MM.1S (cell line): ENCODE measurements around the gene PSORS1C2.

Source experiments
- DNase-seq: peaks from one replicate; pipeline ENCODE4 v3.0.0-alpha.2; 2015
- H2AFZ ChIP-seq: fragments of 300-600 bp; sonication (generic); 2 replicates; pipeline ENCODE4 v1.6.0; 2016; ENCODE audit warnings: antibody characterized with exemption, low read length
- H3F3A ChIP-seq: fragments of 300-600 bp; sonication (generic); 2 replicates; pipeline ENCODE4 v1.6.1; 2016; ENCODE audit warnings: mild to moderate bottlenecking, antibody characterized with exemption, low read length, moderate library complexity, mixed read lengths; ENCODE audit not compliant: insufficient read depth
- H3K27ac ChIP-seq: fragments of 300-600 bp; sonication (generic); 2 replicates; pipeline ENCODE4 v1.5.1; 2016; ENCODE audit warnings: mild to moderate bottlenecking, low read length
- H3K27me3 ChIP-seq: fragments of 300-600 bp; sonication (generic); replicated peaks from 2 replicates; pipeline ENCODE4 v1.6.0; 2016; ENCODE audit warnings: low read length; ENCODE audit not compliant: insufficient read depth
- H3K36me3 ChIP-seq: fragments of 300-600 bp; sonication (generic); replicated peaks from 2 replicates; pipeline ENCODE4 v1.6.1; 2016; ENCODE audit warnings: mild to moderate bottlenecking, low read length, mixed read lengths; ENCODE audit not compliant: insufficient read depth
- H3K4me1 ChIP-seq: fragments of 300-600 bp; sonication (generic); 2 replicates; pipeline ENCODE4 v1.6.1; 2016; ENCODE audit warnings: low read length, mixed read lengths
- H3K4me2 ChIP-seq: fragments of 300-600 bp; sonication (generic); 2 replicates; pipeline ENCODE4 v1.6.0; 2016; ENCODE audit warnings: low read depth, low read length
- H3K4me3 ChIP-seq: fragments of 300-600 bp; sonication (generic); 2 replicates; pipeline ENCODE4 v1.5.1; 2016; ENCODE audit warnings: low read length, mixed read lengths
- H3K79me2 ChIP-seq: fragments of 300-600 bp; sonication (generic); 2 replicates; pipeline ENCODE4 v1.6.1; 2016; ENCODE audit warnings: mixed run types, low read length, mixed read lengths
- H3K9ac ChIP-seq: fragments of 300-600 bp; sonication (generic); 2 replicates; pipeline ENCODE4 v1.6.1; 2016; ENCODE audit warnings: low read length, mixed read lengths
- H3K9me2 ChIP-seq: fragments of 300-600 bp; sonication (generic); replicated peaks from 2 replicates; pipeline ENCODE4 v1.6.1; 2016; ENCODE audit warnings: mild to moderate bottlenecking, low read length, mixed read lengths; ENCODE audit not compliant: insufficient read depth
- H3K9me3 ChIP-seq: fragments of 300-600 bp; sonication (generic); replicated peaks from 2 replicates; pipeline ENCODE4 v1.6.1; 2016; ENCODE audit warnings: mild to moderate bottlenecking, low read length, mixed read lengths; ENCODE audit not compliant: insufficient read depth
- H4K20me1 ChIP-seq: fragments of 300-600 bp; sonication (generic); 2 replicates; pipeline ENCODE4 v1.6.1; 2016; ENCODE audit warnings: mild to moderate bottlenecking, low read length, moderate library complexity, mixed read lengths; ENCODE audit not compliant: insufficient read depth
- EZH2 ChIP-seq: fragments of 300-600 bp; sonication (generic); optimal IDR thresholded peaks from 2 replicates; pipeline ENCODE3; 2017; ENCODE audit warnings: low read depth, mild to moderate bottlenecking, antibody characterized with exemption, low read length, mixed read lengths
- EZH2phosphoT487 ChIP-seq: fragments of 300-600 bp; sonication (generic); IDR thresholded peaks from 2 replicates; pipeline ENCODE4 v1.6.1; 2018; ENCODE audit warnings: antibody characterized with exemption, low read length
- TF ChIP-seq, protein P1 (sequence below): fragments of 300-600 bp; sonication (generic); IDR thresholded peaks from 2 replicates; pipeline ENCODE4 v1.5.1; 2016; ENCODE audit warnings: antibody characterized with exemption, low read length, mixed read lengths

The PSORS1C2 gene

DNA sequence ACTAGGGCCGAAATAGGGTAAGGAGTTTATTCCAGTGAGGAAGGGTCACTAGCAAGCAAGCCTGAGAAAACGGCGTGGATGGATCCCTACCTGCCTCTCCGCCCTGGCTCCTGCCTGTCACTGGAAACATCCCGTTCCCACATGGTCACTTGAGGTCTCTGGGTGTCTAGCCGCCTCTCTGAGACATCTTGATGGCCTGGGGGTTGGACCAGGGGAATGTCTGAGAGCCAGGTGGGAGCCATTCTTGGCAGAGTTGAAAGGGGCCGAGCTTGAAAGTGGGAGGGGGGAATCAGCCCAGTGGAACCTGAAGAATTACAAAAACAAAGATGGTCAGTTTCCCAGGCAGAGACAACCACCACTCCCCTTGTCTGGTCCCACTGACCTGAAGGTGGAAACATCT is 17.8 kb upstream of the PSORS1C2 start:
- no peaks in the 10 kb centered on the region for H4K20me1 ChIP-seq
- no peaks in the 10 kb centered on the region for H3K27me3 ChIP-seq
- no peaks in the 10 kb centered on the region for H3K36me3 ChIP-seq
- H3K4me1 ChIP-seq: peaks cover 13% of the 10 kb centered on the region; the same call in 1 of the 2 replicates
- peaks cover 32% of the 10 kb centered on the region for H3K79me2 ChIP-seq
- no peaks in the 10 kb centered on the region for H3K9me2 ChIP-seq
- no peak overlapping the region for H3K4me3 ChIP-seq
- H3K4me2 ChIP-seq: no peak overlapping the region
- no peak for DNase-seq
- TF ChIP-seq, protein P1, sequence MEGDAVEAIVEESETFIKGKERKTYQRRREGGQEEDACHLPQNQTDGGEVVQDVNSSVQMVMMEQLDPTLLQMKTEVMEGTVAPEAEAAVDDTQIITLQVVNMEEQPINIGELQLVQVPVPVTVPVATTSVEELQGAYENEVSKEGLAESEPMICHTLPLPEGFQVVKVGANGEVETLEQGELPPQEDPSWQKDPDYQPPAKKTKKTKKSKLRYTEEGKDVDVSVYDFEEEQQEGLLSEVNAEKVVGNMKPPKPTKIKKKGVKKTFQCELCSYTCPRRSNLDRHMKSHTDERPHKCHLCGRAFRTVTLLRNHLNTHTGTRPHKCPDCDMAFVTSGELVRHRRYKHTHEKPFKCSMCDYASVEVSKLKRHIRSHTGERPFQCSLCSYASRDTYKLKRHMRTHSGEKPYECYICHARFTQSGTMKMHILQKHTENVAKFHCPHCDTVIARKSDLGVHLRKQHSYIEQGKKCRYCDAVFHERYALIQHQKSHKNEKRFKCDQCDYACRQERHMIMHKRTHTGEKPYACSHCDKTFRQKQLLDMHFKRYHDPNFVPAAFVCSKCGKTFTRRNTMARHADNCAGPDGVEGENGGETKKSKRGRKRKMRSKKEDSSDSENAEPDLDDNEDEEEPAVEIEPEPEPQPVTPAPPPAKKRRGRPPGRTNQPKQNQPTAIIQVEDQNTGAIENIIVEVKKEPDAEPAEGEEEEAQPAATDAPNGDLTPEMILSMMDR: no peak
- TF ChIP-seq EZH2phosphoT487 (no peak), EZH2 (no peak)
- H3F3A ChIP-seq: 0 out of 2 replicates have a peak, but pooled peaks cover 8% of the 10 kb centered on the region
- H3K9ac ChIP-seq: no peak overlapping the region
- no peak overlapping the region for H3K27ac ChIP-seq
- no peaks in the 10 kb centered on the region for H3K9me3 ChIP-seq
- no peak overlapping the region for H2AFZ ChIP-seq

- Histone ChIP-seq H3K27ac (no peak overlapping the region), H3K4me2 (no peak overlapping the region), H3K27me3 (no peaks in the 10 kb centered on the region), H2AFZ (no peak overlapping the region), H3K9ac (no peak overlapping the region), H3K36me3 (no peaks in the 10 kb centered on the region), H3K4me1 (peaks cover 5% of the 10 kb centered on the region; the same call in 1 of the 2 replicates), H4K20me1 (no peaks in the 10 kb centered on the region), H3F3A (0 out of 2 replicates have a peak, but pooled peaks cover 8% of the 10 kb centered on the region), H3K79me2 (peaks cover 10% of the 10 kb centered on the region), H3K4me3 (no peak overlapping the region), H3K9me3 (no peaks in the 10 kb centered on the region), H3K9me2 (no peaks in the 10 kb centered on the region)
- TF ChIP-seq, protein P1: no peak
- TF ChIP-seq EZH2: no peak
- no peak for TF ChIP-seq EZH2phosphoT487
- no peak for DNase-seq
Measured at GRCh38 chr6:31154436-31154835, 15.6 kb upstream of the PSORS1C2 start.

DNA sequence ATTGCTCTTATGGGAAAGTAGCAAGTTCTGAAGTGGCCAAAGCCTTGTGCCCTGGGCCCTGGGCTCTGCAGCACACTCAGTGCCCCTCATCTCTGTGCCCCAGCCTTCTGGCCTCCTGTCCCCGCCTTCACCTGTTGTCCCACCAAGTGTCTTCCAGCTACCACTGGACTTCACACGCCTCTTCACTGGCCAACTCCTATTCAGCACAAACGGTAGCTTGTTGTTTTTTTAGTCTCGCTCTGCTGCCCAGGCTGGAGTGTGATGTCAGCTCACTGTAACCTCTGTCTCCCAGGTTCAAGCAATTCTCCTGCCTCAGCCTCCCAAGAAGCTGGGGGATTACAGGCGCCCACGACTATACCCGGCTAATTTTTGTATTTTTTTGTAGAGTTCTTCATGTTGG is 13.9 kb upstream of the PSORS1C2 start:
- H2AFZ ChIP-seq: no peak overlapping the region
- TF ChIP-seq EZH2: no peak
- no peak for TF ChIP-seq EZH2phosphoT487
- TF ChIP-seq, protein P1: no peak
- no peak overlapping the region for H3K4me3 ChIP-seq
- no peak for DNase-seq
- no peaks in the 10 kb centered on the region for H3K27me3 ChIP-seq
- H3K36me3 ChIP-seq: no peaks in the 10 kb centered on the region
- no peak overlapping the region for H3K9ac ChIP-seq
- no peak overlapping the region for H3K27ac ChIP-seq
- H3K4me2 ChIP-seq: no peak overlapping the region
- no peaks in the 10 kb centered on the region for H3F3A ChIP-seq
- H3K9me3 ChIP-seq: no peaks in the 10 kb centered on the region
- no peaks in the 10 kb centered on the region for H3K79me2 ChIP-seq
- no peaks in the 10 kb centered on the region for H4K20me1 ChIP-seq
- no peaks in the 10 kb centered on the region for H3K9me2 ChIP-seq
- H3K4me1 ChIP-seq: peaks cover 5% of the 10 kb centered on the region; the same call in 1 of the 2 replicates
